Stimulated activated CD4-positive, alpha-beta T cell treated with anti-CD3 and anti-CD28 coated beads, Interleukin-15, amount 100 ng/mL, for 24 hours (primary cell): ENCODE data around the gene PPP4R1.
"Not testable (repeated sequence)": the region's sequence is repeated elsewhere in the genome, so short reads cannot be mapped to it uniquely, and the experiment has no call there.

Experiments
- DNase-seq: peaks from one replicate; pipeline ENCODE4 v3.0.0-alpha.2; 2020

The PPP4R1 gene

DNA sequence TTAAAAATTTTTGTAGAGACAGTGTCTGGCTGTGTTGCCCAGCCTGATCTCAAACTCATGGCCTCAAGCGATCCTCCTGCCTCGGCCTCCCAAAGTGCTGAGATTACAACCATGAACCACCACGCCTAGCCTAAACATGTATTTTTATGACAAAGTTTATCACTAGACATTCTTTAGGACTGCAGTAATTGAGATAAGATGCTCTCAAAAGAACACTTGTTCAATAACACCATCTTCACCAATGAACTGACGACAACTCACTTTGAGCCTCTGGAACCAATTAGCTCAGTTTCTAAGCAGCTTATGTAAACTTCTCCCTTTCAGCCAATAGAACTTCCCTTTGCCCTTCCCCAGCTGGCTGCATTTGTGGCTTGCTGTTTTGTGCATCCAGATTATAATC lies 15.3 kb upstream of the PPP4R1 start:
- DNase-seq = no peak

DNA sequence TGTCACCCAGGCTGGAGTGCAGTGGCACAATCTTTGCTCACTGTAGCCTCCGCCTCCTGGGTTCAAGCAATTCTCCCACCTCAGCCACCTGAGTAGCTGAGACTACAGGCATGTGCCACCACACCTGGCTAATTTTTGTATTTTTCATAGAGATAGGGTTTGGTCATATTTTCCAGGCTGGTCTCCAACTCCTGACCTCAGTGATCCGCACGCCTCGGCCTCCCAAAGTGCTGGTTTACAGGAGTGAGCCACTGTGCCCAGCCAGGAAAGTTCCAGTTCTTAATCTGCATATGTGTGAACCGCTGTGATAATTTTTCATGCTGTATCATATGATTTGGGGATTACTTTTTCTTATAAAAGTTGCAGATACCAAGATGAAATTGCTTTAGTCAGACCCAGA lies 14.6 kb upstream of the PPP4R1 start:
- DNase-seq = no peak

DNA sequence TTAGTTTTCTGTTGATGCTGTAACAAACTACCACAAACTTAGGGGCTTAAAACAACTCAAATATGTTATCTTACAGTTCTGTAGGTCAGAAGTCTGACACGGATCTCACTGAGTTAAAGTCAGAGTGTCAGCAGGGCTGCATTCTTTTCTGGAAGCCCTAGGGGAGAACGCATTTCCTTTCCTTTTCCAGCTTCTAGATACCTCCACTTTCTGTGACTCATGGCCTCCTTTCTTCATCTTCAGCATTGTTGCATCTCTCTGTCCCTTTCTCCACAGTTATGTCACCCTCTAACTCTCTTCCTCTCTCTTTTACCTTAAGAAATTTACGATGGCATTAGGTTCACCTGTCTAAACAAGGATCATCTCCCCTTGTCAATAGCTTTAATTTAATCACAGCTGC lies 13.3 kb upstream of the PPP4R1 start:
- no peak for DNase-seq

DNA sequence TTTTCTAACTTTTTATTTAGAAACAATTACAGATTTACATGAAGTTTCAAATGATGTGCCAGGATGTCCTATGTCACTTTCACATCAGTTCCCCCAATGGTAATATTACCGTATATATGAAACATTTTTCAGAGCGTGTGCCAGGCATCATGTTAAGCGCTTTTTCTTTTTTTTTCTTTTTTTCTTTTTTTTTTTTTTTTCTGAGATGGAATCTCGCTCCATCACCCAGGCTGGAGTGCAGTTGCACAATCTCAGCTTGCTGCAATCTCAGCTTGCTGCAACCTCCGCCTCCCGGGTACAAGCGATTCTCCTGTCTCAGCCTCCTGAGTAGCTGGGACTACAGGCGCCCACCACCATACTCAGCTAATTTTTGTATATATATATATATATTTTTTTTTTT lies 5.6 kb upstream of the PPP4R1 start:
- DNase-seq = no peak

- DNase-seq = no peak
These were observed 5.2 kb upstream of the PPP4R1 start for GRCh38 chr18:9619545-9619944.

DNA sequence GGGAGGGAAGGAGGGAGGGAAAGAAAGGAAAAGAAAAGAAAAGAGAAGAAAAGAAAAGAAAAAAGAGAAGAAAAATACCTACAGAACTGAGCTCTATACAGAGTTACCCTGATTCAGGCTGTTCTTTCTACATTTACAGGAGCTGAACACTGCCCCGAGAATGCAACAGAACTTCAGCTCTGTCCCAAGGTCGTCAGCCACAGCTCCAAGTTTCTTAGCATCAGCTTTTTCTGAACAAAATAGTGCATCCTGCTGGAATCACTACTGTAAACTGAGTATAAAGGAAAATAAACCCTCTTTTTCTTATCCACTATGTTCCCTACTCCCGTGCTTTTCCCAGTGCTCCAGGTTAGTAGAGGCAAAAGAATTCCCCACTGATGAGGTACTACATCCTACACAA lies 4.7 kb upstream of the PPP4R1 start:
- no peak for DNase-seq

DNA sequence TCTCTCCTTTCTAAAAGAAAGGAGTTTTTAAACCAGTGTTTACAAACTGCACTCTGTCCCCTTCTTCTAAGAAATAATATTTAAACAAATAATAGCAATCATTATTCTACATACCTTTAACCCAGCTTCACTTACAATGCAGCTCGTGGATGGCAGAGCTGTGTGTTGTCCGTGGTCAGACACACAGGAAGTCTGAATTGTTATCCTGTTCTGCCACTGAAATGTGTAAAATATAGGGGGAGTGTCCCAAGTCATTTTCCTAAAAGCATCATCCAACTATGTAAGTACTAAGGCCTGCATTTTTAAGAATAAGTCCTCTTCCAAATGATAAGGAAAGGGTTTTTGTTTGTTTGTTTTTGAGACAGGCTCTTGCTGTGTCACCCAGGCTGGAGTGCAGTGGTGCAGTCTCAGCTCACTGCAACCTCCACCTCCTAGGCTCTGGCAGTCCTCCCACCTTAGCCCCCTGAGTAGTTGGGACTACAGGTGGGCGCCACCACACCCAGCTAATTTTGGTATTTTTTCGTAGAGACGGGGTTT lies 2.7 kb upstream of the PPP4R1 start:
- DNase-seq = no peak

GRCh38 chr18:9616049-9616448 lies 1.7 kb upstream of the PPP4R1 start:
- DNase-seq = no peak

DNA sequence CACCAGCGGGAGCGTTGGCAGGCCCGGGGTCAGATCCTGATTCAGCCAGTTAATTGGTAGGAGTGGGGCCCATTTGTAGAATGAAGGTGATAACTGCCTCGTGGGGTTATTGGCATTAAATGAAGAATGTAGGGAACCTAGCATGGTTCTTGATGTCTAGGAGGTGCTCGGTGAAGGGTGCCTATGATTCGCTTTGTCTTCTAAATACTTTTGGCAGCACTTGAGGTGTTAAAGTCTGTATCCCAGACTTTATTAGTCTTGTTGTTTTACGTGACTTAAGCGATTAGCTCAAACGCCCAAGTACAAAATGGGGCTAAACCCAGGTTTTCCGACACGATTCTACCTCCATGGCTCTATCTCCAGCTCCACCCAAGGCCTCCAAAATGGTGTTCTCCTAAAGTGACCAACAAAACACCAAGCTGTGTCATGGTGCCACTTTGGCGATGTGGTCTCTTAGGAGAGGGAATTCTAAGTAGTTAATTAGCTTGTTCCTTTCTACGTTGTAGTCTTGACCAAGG lies 980 bp upstream of the PPP4R1 start:
- no peak for DNase-seq

GRCh38 chr18:9613550-9614400 lies 584 bp downstream of the PPP4R1 start:
- DNase-seq = peak; percentile 61

DNA sequence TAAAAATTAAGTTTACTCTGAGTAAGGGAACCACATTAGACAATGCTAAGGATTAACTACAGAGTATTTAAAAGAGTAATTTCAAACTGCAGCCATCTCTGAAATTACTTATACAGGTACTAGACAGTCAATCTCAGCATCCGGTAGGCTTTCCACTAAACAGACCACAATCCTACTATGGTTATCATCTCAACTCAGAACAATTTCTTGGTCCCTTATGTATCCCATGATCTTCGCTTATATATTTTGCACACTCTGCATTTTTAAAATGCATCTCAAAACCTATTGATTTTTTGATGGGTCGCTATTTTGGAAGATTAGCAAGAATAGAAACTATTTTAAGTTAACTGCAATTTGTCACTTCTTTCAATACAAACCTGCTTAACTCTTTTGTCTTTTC lies 1.4 kb downstream of the PPP4R1 start:
- DNase-seq = no peak

GRCh38 chr18:9612215-9612830 lies 2.0 kb downstream of the PPP4R1 start:
- peak; percentile 22 for DNase-seq

- DNase-seq = no peak
These were observed 5.2 kb downstream of the PPP4R1 start for GRCh38 chr18:9609190-9609589.

DNA sequence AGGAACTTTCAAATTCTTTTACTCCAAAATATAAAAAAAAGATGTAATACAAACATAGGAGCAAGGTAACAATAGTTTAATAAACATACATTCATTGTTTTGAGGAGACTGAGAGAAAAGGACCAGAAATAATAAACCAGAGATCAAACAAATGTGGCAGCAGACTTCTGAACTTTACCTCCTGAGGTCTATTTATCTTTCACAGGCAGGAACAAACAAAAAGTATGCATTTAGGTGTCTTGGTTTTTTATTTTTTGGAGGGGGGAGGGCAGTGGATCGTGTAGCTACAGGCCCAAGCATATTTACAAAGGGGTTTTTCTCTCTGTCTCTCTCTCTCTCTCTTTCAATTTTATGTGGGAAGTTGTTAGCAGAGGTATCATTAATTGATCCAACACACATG lies 5.6 kb downstream of the PPP4R1 start:
- no peak for DNase-seq

- DNase-seq = no peak
These were observed 6.1 kb downstream of the PPP4R1 start for GRCh38 chr18:9608298-9608697.

DNA sequence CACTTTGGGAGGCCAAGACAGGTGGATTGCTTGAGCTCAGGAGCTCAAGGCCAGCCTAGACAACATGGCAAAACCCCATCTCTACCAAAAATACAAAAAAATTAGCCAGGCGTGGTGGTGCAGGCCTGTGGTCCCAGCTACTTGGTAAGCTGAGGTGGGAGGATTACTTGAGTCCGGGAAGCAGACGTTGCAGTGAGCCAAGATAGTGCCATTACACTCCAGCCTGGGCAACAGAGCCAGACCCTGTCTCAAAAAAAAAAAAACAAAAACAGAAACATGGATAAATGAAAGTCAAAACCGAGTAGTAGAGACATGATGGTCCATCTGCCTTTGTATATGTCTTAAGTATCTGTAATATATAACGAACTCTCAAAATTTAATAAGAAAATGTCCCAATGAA lies 7.2 kb downstream of the PPP4R1 start:
- not testable (repeated sequence) for DNase-seq

GRCh38 chr18:9606039-9606438 lies 8.3 kb downstream of the PPP4R1 start:
- no peak for DNase-seq

DNA sequence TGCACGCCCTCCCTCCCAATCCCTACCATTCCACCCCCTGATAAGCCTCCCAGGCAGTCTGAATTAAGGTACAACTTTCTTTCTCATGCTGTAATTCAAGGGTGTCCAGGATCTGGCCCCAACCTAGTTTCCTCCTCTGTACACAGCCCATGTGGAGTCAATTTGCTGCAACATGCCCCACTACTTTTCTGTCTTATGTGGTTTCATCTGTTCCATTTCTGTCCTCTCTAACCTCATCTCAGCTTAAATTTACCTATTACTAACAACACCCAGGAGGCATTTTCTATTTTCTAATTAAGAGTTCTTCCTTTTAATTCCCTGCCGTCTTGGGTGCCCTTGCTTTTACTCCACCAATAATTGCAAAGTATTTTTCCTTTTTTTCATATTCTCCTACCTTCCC lies 10.0 kb downstream of the PPP4R1 start:
- no peak for DNase-seq

DNA sequence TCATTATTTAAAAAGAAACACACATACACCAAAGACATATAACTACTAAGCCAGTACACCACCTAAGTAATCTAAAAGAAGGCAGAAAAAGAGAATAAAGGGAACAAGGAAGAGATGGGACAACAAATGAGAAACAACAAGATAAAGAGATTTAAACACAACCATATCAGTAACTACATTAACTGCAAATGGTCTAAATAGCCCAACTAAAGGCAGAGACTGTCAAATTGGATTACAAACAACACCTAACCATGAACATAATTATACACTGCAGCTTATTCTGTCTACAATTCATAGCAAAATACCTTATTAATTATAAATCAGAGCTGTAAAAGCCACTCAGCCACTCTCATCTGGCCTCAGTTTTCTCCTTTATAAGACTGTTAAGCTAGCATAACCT lies 15.0 kb downstream of the PPP4R1 start:
- no peak for DNase-seq

DNA sequence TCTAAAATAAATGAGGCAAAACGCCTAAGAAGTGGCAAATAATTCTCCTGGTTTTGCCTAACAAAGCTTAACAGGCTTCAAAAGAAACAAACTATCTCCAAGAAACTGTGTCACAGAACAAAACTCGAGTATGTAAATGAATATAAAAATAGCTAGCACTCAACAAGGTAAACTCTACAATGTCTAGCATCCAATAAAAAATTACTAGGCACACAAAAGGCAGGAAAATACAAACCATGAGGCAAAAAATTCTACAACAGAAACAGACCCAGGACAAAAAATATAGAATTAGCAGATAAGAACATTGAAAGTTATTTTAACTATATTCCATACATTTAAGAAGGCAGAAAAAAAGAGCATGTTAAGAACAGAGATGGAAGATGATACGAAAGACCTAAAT lies 16.8 kb downstream of the PPP4R1 start:
- DNase-seq = no peak

- DNase-seq = no peak
These were observed 17.4 kb downstream of the PPP4R1 start for GRCh38 chr18:9596843-9597526.

DNA sequence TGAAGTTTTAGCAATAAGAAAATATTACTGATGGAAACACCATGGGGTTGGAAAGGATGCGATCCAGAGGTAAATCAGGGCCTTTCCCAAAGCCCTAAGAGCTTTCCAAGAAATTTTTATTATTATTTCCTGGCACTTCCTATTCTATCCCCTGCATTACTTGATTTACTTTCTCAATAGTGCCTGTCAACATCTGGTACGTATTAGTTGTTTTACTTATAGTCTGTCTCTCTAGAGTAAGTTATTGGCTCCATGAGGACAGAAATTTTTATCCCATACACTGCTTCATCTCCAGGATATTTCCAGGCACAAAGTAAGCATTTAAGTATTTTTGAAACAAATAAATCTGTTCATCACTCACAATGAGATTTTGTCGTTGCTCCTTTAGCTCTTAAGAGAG lies 18.1 kb downstream of the PPP4R1 start:
- DNase-seq = no peak

DNA sequence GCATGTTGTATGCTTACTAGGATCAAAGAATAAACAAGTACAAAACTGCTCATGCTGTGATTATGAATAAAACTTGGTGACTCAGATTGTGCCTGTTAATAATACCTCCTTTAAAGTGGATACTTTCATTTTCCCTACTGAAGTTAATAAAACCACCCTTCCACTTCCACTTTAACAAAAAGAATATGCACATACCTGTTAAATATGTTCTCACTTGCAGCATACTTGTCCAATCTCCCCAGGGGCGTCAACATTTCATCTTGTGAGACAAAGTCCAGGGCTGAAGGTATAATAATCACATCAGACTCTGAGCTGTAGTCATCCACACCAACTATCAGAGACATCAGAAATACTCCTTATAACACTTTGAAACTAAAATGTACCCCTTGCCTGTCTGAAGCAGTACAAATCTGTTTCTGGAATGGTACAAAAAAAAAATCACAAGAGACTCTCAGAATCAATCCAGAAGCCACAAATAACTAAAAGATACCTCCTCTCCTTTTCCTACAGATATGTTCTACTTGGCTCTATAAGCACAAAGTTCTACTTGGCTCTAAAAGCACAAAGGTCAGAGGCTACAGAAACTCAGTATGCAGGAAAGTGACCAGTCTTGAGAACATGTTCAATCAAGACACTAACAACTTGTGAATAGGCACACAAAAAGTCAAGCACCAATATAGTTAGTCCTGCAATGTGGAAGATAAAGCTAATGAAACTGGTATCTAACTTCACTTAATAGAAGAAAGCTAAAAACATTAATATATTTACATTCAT lies 19.3 kb downstream of the PPP4R1 start:
- no peak for DNase-seq
